ENCODE results near the gene RAD51B. TPM values are rescaled to one million over a fixed set of nuclear protein-coding genes. Genes with fewer than 3 reads are reported as not detected.

The RAD51B gene
- total RNA-seq, 1 experiment from 2014 or later = 29.9 TPM

DNA sequence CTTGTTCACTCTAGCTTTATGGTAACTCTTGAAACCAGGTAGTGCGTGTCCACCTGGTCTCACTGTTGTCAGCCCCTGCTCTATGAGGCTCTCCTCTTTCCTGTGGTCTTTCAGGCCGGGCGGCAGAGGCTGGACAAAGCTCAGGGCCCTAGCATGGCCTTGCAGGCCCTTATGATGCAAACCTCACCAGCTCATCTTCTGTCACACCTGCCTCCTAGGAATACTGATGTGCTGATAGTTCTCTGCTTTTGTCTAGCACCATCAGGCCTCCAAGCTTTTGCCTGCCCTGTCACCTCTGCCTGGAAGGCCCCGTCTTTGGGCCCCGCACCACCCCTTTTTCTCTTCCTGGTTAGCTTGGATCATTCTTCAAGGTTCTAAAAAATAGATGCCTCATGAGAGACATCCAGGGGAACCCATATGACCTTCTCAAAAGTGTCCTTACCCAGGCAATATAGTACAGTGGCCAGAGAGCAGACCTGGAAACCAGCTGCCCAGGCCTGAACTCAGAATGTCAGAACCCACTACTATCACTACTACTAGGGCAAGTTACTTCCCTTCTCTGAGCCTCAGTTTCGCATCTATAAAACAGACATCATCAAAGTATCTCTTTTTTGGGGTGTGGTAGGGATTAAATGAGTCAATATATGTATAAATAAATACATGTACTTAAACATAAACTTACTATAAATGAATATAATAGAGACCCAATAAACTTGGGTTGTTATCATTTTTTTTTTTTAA lies 881.6 kb downstream of the RAD51B start:
- TF ChIP-seq, protein P1, sequence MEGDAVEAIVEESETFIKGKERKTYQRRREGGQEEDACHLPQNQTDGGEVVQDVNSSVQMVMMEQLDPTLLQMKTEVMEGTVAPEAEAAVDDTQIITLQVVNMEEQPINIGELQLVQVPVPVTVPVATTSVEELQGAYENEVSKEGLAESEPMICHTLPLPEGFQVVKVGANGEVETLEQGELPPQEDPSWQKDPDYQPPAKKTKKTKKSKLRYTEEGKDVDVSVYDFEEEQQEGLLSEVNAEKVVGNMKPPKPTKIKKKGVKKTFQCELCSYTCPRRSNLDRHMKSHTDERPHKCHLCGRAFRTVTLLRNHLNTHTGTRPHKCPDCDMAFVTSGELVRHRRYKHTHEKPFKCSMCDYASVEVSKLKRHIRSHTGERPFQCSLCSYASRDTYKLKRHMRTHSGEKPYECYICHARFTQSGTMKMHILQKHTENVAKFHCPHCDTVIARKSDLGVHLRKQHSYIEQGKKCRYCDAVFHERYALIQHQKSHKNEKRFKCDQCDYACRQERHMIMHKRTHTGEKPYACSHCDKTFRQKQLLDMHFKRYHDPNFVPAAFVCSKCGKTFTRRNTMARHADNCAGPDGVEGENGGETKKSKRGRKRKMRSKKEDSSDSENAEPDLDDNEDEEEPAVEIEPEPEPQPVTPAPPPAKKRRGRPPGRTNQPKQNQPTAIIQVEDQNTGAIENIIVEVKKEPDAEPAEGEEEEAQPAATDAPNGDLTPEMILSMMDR (conservative IDR thresholded peaks at IDR 0.05) = no peak
- no peak for TF ChIP-seq EZH2 (IDR thresholded peaks at IDR 0.05; ENCODE audit: low read depth)
- intact Hi-C loops (cut with micrococcal nuclease; ENCODE audit: unreplicated experiment) = no loop called here
- Histone ChIP-seq H3K9me2 (ENCODE audit: insufficient read depth) (no peaks in the 10 kb centered on the region), H3K27ac (no peak overlapping the region), H3K4me2 (no peak overlapping the region), H3K9me3 (ENCODE audit: insufficient read depth, low read depth) (peaks cover 7% of the 10 kb centered on the region; the same call in 1 of the 2 replicates), H3F3A (ENCODE audit: insufficient read depth, low read depth) (peaks cover 29% of the 10 kb centered on the region), H3K27me3 (ENCODE audit: insufficient read depth, low read depth) (no peaks in the 10 kb centered on the region), H3K4me1 (replicated peaks; ENCODE audit: insufficient read depth) (peaks cover 54% of the 10 kb centered on the region), H3K79me2 (ENCODE audit: low read depth) (no peaks in the 10 kb centered on the region), H2AFZ (no peak overlapping the region), H4K20me1 (ENCODE audit: insufficient read depth) (no peaks in the 10 kb centered on the region), H3K36me3 (ENCODE audit: low read depth) (no peaks in the 10 kb centered on the region), H3K4me3 (no peak overlapping the region)
- ChIA-PET CTCF (no interaction called here), POLR2A (ENCODE audit: unreplicated experiment) (interaction anchor here (0.6 kb wide), 1 partner anchor 77 kb away, joined by 9 read pairs; no protein-coding TSS in a partner anchor)
- DNase-seq = peak in 1 of 2 experiments; percentile 28
- BruUV-seq (replicated peaks) = no TSS peak

DNA sequence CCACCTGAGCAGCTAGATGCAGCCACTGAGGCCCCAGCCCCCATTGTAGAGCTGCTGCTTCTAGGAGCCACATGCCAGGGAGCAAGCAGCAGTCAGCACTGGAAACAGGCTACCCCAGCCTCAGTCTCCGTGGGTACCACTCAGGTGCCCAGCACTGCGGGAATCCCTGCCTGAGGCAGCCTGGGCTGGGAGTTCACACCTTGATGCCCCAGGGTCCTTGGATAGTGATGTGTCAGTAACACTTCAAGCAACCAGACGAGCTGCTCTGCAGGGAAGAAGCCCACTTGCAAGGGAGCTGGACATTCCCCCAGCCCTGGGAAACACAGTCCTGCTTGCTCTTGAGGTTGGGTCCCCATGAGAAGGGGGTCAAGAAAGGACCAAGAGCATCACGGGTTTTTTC lies 882.6 kb downstream of the RAD51B start:
- Histone ChIP-seq H3K9me2 (ENCODE audit: insufficient read depth) (no peaks in the 10 kb centered on the region), H3K27ac (no peak overlapping the region), H3K79me2 (ENCODE audit: low read depth) (no peaks in the 10 kb centered on the region), H3K27me3 (ENCODE audit: insufficient read depth, low read depth) (no peaks in the 10 kb centered on the region), H3K4me1 (replicated peaks; ENCODE audit: insufficient read depth) (peaks cover 52% of the 10 kb centered on the region), H3K36me3 (ENCODE audit: low read depth) (no peaks in the 10 kb centered on the region), H4K20me1 (ENCODE audit: insufficient read depth) (no peaks in the 10 kb centered on the region), H3K4me3 (no peak overlapping the region), H3F3A (ENCODE audit: insufficient read depth, low read depth) (peaks cover 23% of the 10 kb centered on the region; the same call in 1 of the 2 replicates), H3K4me2 (no peak overlapping the region), H3K9me3 (ENCODE audit: insufficient read depth, low read depth) (peaks cover 7% of the 10 kb centered on the region; the same call in 1 of the 2 replicates), H2AFZ (no peak overlapping the region)
- ChIA-PET POLR2A (ENCODE audit: unreplicated experiment) (interaction anchor here (0.6 kb wide), 1 partner anchor 76 kb away, joined by 9 read pairs; no protein-coding TSS in a partner anchor), CTCF (no interaction called here)
- DNase-seq = no peak
- TF ChIP-seq, protein P1 (conservative IDR thresholded peaks at IDR 0.05) = no peak
- no peak for TF ChIP-seq EZH2 (IDR thresholded peaks at IDR 0.05; ENCODE audit: low read depth)
- intact Hi-C loops (cut with micrococcal nuclease; ENCODE audit: unreplicated experiment) = no loop called here
- BruUV-seq (replicated peaks) = no TSS peak

DNA sequence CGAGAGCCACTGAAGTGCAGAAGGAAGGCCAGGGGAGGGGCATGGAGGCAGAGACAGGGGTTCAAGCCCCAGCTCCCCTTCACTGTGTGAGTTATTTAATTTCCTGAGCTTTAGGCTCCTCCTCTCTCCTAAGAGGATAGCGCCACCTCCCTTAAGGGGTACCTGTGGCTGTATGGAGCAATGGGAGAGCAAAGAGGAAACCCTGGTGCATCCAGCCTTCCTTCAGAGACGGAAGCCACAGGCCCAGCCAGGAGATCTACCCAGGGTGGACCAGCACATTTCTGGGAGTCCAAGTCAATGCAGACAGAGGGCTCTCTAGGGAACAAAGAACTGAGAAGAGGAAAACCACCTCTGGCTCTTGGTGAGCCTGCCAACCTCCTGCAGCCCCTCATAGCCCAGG lies 883.0 kb downstream of the RAD51B start:
- CTCF ChIA-PET = no interaction called here

More for the DNA sequence above, 883.0 kb downstream of the RAD51B start:
- DNase-seq = peak in 1 of 2 experiments; percentile 26
- Histone ChIP-seq H3K4me1 (replicated peaks; ENCODE audit: insufficient read depth) (peaks cover 50% of the 10 kb centered on the region), H3K4me2 (peak overlapping the region; percentile 24), H3K9me2 (ENCODE audit: insufficient read depth) (no peaks in the 10 kb centered on the region), H3K4me3 (no peak overlapping the region), H3K36me3 (ENCODE audit: low read depth) (no peaks in the 10 kb centered on the region), H2AFZ (0 out of 2 replicates have a peak overlapping the region, but pooled peaks have one; percentile 52), H3K9me3 (ENCODE audit: insufficient read depth, low read depth) (peaks cover 7% of the 10 kb centered on the region; the same call in 1 of the 2 replicates), H3K79me2 (ENCODE audit: low read depth) (no peaks in the 10 kb centered on the region), H3F3A (ENCODE audit: insufficient read depth, low read depth) (peaks cover 23% of the 10 kb centered on the region; the same call in 1 of the 2 replicates), H3K27me3 (ENCODE audit: insufficient read depth, low read depth) (no peaks in the 10 kb centered on the region), H3K27ac (peak overlapping the region; percentile 71; the same call in 1 of the 2 replicates), H4K20me1 (ENCODE audit: insufficient read depth) (no peaks in the 10 kb centered on the region)
- intact Hi-C loops (cut with micrococcal nuclease; ENCODE audit: unreplicated experiment) = no loop called here
- BruUV-seq (replicated peaks) = no TSS peak
- no peak for TF ChIP-seq EZH2 (IDR thresholded peaks at IDR 0.05; ENCODE audit: low read depth)
- TF ChIP-seq, protein P1 (conservative IDR thresholded peaks at IDR 0.05) = no peak
- POLR2A ChIA-PET (ENCODE audit: unreplicated experiment) = no interaction called here
